NK-92 (cell line): ENCODE data around the gene SLC22A13.

ENCODE experiments used
- DNase-seq: peaks from one replicate; lab custom pipeline; 2025; ENCODE audit not compliant: unreplicated experiment; lab: John Stamatoyannopoulos, UW

The SLC22A13 gene

DNA sequence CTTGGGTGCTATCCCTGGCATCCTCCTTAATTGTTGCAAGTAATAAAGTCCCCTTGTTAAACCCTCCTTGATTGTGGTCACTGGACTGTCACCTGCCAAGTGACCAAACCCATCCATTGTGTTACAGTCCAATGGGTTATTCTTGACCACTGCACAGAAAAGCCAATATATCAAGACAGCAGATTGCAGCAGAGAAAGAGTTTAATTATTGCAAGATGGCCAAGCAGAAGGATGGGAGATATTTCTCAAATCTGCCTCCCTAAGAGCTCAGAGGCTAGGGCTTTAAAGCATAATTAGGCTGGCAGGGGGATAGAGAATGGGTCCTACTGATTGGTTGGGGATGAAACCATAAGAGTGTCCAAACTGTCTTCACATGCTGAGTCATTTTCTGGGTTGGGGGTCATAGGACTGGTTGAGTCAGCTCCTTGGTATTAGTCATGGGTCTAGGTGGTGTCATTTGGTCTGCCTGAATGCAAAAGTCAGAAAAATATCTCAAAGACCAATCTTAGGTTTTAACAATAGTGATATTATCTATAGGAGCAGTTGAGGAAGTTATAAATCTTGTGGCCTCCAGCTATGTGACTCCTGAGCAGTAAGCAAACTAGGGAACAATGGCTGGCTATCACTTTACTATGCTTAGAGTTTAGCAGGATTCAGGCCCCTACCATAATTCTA, 61.9 kb downstream of the SLC22A13 start:
- DNase-seq = no peak
